22Rv1 (cell line): Measurements from ENCODE around the gene EPN2.

Experiments
- CTCF ChIP-seq: fragments of 450-650 bp; IDR thresholded peaks from 2 replicates; pipeline ENCODE4 v1.5.1; 2017; ENCODE audit warnings: mild to moderate bottlenecking
- ZFX ChIP-seq: fragments of 450-650 bp; IDR thresholded peaks from 2 replicates; pipeline ENCODE4 v1.6.1; 2017; ENCODE audit warnings: antibody characterized with exemption, borderline replicate concordance

DNA sequence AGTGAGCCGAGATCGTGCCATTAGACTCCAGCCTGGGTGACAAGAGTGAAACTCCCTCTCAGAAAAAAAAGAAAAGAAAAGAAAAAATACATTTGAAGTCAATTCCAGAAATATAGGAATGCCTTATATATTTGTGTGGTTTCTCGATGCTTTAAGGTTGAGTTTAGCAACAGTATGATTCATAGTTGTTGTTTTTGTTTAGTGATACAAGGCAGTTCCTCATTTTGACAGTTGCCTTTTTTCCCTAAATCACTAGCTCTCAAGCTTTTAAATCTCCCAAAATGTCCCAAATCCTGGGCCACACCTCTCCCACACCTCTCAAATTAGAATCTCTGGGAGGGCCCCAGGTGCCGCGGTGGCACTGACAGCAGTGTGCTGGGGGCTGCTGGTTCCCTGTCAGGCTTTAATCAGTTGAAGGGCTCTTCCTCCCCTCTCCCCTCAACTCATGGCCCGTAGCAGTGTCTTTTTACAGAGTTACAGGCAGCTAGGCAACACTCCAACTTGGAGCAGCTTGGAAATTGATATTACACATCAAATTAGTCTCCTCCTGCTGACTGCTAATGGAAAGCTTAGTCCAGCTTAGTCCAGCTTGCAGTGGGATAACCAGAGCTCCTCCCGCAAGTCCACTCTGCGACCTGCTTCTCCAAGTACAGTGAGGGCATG lies 58.4 kb downstream of the EPN2 start:
- TF ChIP-seq CTCF (no peak), ZFX (no peak)
